Germinal center (tissue), 1 donor: ENCODE results near the gene ARSD.
"Not testable (repeated sequence)": the region's sequence is repeated elsewhere in the genome, so short reads cannot be mapped to it uniquely, and the experiment has no call there.

Experiments
- DNase-seq: peaks from one replicate; pipeline ENCODE4 v3.0.0; 2012; ENCODE audit warnings: mixed read lengths, low spot score

Gene ARSD

GRCh38 chrX:2890536-2891460, 38.3 kb downstream of the ARSD start:
- DNase-seq: not testable (repeated sequence)

DNA sequence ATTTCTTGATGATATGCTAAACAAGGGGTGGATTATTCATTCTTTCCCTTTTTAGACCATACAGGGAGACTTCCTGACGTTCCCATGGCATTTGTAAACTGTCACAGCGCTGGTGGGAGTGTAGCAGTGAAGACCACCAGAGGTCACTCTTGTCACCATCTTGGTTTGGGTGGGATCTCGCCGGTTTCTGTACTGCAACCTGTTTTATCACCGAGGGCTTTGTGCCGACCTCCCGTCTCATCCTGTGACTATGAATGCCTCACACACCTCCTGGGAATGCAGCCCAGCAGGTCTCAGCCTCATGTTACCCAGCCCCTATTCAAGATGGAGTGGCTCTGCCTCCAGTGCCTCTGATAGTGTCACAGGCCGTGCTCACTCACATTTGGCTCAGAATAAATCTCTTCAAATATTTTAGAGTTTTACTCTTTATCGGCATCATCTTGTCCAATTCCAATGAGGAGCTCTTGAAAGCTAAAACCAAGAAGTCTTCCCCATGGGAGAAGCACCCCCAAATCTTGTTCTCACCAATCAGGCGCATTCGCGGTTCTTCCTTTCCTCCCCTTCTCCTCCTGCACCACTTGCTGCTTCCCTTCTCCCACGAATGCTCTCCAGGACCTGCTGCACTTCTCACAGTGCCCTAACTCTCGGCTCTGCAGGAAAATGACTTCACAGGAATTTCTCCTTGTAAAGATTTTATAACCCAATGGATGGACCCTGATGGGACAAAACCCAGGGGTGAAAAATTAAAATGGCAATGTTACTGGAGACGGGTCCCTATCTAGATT, 39.2 kb downstream of the ARSD start:
- not testable (repeated sequence) for DNase-seq

- DNase-seq: no peak
Measured at GRCh38 chrX:2889045-2889605, 40.0 kb downstream of the ARSD start.

- no peak for DNase-seq
Measured at GRCh38 chrX:2888309-2888708, 40.8 kb downstream of the ARSD start.

- no peak for DNase-seq
Measured at GRCh38 chrX:2883770-2884169, 45.4 kb downstream of the ARSD start.

- no peak for DNase-seq
Measured at GRCh38 chrX:2879670-2880069, 49.5 kb downstream of the ARSD start.

GRCh38 chrX:2878563-2878962, 50.6 kb downstream of the ARSD start:
- DNase-seq: no peak

GRCh38 chrX:2875798-2876399, 53.2 kb downstream of the ARSD start:
- DNase-seq: no peak

- DNase-seq: no peak
Measured at GRCh38 chrX:2875136-2875481, 54.0 kb downstream of the ARSD start.

DNA sequence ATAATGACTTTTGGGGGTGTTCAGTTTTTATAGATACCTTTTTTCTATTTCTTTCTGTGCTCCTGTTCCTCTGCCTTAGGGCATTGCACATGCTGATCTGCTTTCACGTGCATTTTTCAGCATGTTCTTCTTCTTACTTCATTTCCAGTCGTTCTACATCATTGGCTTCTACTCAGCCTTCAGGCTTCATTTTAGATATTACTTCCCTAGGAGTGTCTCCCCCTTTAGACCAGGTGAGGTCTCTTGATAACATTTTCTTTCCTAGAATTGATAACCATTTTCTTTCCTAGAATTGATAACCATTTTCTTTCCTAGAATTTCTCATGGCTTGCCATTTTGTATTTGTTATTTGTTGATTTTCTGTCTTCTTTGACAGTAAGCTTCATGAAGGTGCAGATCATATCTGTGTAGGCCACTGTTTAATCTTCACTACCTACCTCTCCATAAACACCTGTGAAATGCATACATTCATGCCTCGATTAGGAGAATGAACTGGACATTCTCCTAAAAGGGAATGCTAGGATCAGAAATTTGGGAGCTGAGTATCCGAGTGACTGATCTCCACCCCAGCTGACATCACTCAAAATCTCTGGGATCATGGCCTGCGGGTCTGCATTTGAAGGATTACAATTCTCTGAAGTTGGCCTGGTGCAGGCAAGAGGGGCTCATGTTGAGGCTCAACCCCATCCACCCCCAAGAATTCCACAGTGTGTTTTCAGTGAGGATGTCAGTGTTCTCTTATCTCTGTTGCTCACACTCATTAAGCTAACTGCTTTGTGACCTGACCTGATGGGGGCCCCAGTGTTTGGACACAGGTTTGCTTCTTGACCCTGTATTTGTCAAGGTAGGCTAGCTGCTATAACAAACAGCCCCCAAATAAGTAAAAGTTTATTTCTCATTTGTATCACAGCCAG, 54.7 kb downstream of the ARSD start:
- DNase-seq: no peak

DNA sequence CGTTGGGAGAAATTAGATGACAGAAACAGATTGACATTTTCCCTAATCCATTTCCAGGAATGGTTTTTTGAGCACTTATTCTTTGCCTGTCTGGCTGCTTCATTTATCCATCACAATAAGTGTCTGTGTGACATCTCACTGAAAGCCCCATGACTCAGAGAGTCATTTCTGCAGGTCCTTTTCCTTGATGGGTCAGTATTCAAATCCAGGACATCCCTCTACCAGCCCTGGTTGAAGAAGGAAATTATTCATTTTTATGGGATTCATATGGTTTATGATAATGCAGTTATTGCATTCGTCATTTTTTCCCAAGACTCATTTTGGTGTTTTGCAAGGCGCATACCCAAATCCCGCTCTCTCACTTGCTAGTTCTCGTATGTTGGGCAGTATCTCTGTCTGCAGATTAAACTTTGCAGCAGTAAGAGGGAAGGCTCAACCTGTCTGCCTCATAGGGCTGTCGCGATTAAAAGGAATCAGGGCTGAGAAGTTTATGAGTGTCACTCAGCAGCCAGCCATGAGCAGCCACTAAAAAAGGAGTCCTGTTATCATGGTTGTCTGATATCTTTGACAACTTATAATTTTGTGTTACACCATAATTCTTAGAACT, 56.4 kb downstream of the ARSD start:
- DNase-seq: no peak

GRCh38 chrX:2871831-2872230, 57.3 kb downstream of the ARSD start:
- DNase-seq: no peak

GRCh38 chrX:2870650-2871049, 58.5 kb downstream of the ARSD start:
- DNase-seq: no peak

GRCh38 chrX:2867206-2867605, 61.9 kb downstream of the ARSD start:
- no peak for DNase-seq

DNA sequence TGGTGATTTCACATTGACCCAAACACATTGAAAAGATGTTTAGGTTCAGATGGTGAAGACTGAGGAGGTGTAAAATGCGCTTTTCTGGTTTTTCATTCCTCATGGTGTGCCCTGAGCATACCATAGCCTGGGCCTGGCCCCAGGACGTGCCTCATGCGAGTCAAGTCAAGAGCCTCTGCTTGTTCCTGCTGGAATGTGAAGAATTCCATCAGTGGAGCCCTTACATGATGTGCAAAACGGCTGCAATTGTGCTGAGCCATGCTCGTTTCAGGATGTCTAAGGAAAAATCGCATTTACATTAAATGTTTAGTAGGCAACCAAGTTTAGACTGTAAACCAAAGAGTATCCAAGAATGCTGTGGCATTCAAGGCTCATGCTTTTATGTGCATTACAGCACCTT, 65.5 kb downstream of the ARSD start:
- DNase-seq: no peak

GRCh38 chrX:2862404-2862803, 66.7 kb downstream of the ARSD start:
- no peak for DNase-seq

- DNase-seq: no peak
Measured at GRCh38 chrX:2859197-2859797, 69.8 kb downstream of the ARSD start.

GRCh38 chrX:2857566-2857965, 71.6 kb downstream of the ARSD start:
- no peak for DNase-seq

DNA sequence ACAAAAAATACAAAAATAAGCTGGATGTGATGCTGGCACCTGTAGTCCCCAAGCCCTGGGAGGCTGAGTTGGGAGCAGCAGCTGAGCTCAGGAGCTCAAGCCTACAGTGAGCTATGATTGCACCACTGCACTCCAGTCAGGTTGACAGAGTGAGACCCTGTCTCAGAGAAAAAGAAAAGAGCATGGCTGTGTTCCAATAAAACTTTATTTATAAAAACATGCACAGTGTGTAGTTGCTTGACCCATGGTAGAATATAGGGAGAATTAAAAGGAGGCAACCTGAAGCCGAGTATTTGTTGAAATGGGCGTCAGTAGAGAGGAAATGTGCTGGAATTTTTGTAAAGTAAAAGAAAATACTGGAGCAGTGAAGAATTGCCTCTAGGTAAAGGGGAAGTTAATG, 73.4 kb downstream of the ARSD start:
- no peak for DNase-seq

GRCh38 chrX:2854918-2855317, 74.2 kb downstream of the ARSD start:
- no peak for DNase-seq
